CD14-positive monocyte (primary cell): Measurements from ENCODE around the gene CYSTM1. TPM values are rescaled to one million over a fixed set of nuclear protein-coding genes. Genes with fewer than 3 reads are reported as not detected.

Source experiments
- DNase-seq, 3 donors: peaks; one replicate each; pipeline ENCODE4 v3.0.0-alpha.2; 2011 to 2022
- H2AFZ ChIP-seq: 2 replicates; pipeline ENCODE4 v1.6.0; 2012; ENCODE audit warnings: mild to moderate bottlenecking, low read depth, low read length, inconsistent platforms; ENCODE audit not compliant: insufficient read depth, poor library complexity, severe bottlenecking
- H3K27ac ChIP-seq, 2 donors: 1 replicate in 1 of 2; 2 replicates in 1 of 2; pipeline ENCODE4 v1.5.1; 2012 to 2013; ENCODE audit warnings: low read length in 2 of 2, control low read depth in 1 of 2, inconsistent platforms in 1 of 2, low read depth in 1 of 2, mild to moderate bottlenecking in 1 of 2
- H3K27me3 ChIP-seq, 2 donors: one replicate each; pipeline versions ENCODE4 v1.6.0 to v1.6.1; 2011 to 2013; ENCODE audit warnings: low read length in 2 of 2; ENCODE audit not compliant: control insufficient read depth in 2 of 2, insufficient read depth in 2 of 2
- H3K36me3 ChIP-seq, 2 donors: replicated peaks in 1 of 2; 1 replicate in 1 of 2; 2 replicates in 1 of 2; pipeline versions ENCODE4 v1.5.1 to v1.6.1; 2012 to 2013; ENCODE audit warnings: low read length in 2 of 2, control low read depth in 1 of 2, inconsistent platforms in 1 of 2, mild to moderate bottlenecking in 1 of 2; ENCODE audit not compliant: insufficient read depth in 2 of 2, control insufficient read depth in 1 of 2
- H3K4me1 ChIP-seq, 2 donors: 1 replicate in 1 of 2; 2 replicates in 1 of 2; pipeline versions ENCODE4 v1.5.1 to v1.6.1; 2012 to 2013; ENCODE audit warnings: low read length in 2 of 2, control low read depth in 1 of 2, inconsistent platforms in 1 of 2, mild to moderate bottlenecking in 1 of 2, moderate library complexity in 1 of 2; ENCODE audit not compliant: insufficient read depth in 2 of 2, control insufficient read depth in 1 of 2
- H3K4me2 ChIP-seq: replicated peaks from 2 replicates; pipeline ENCODE3; 2012; ENCODE audit warnings: low read length, moderate library complexity, mild to moderate bottlenecking; ENCODE audit not compliant: poor library complexity, severe bottlenecking; ENCODE audit errors: extremely low read depth
- H3K4me3 ChIP-seq, 3 experiments: fragments of 200-600 bp in 1 of 3; sonication (generic) in 1 of 3; replicated peaks in 1 of 3; 1 replicate in 2 of 3; 2 replicates in 1 of 3; pipeline ENCODE4 v1.5.1; 2011 to 2013; ENCODE audit warnings: low read length in 3 of 3, mild to moderate bottlenecking in 3 of 3, control low read depth in 2 of 3, low read depth in 2 of 3, inconsistent platforms in 1 of 3, moderate library complexity in 1 of 3
- H3K79me2 ChIP-seq: 2 replicates; pipeline ENCODE4 v1.6.0; 2012; ENCODE audit warnings: mild to moderate bottlenecking, control low read depth, inconsistent platforms, low read length, moderate library complexity; ENCODE audit not compliant: insufficient read depth
- H3K9ac ChIP-seq: 2 replicates; pipeline ENCODE4 v1.6.0; 2017; ENCODE audit warnings: low read length, mild to moderate bottlenecking; ENCODE audit not compliant: insufficient read depth, poor library complexity, severe bottlenecking
- H3K9me3 ChIP-seq, 2 donors: replicated peaks in 1 of 2; 1 replicate in 1 of 2; 2 replicates in 1 of 2; pipeline versions ENCODE4 v1.5.1 to v1.6.1; 2012 to 2013; ENCODE audit warnings: low read length in 2 of 2, control low read depth in 1 of 2; ENCODE audit not compliant: control insufficient read depth in 1 of 2, insufficient read depth in 1 of 2
- H4K20me1 ChIP-seq: 2 replicates; pipeline ENCODE4 v1.6.0; 2012; ENCODE audit warnings: mild to moderate bottlenecking, low read length, control low read depth, moderate library complexity; ENCODE audit not compliant: insufficient read depth
- H3K27ac Mint-ChIP-seq, 7 donors: one replicate each; pipeline ENCODE4 v1.8.0; 2020; ENCODE audit warnings: mild to moderate bottlenecking in 7 of 7, mixed read lengths in 7 of 7, moderate library complexity in 6 of 7, inconsistent platforms in 2 of 7
- H3K27me3 Mint-ChIP-seq, 3 donors: one replicate each; pipeline ENCODE4 v1.8.0; 2021 to 2022; ENCODE audit warnings: low read depth in 3 of 3, mild to moderate bottlenecking in 3 of 3, mixed read lengths in 3 of 3, moderate library complexity in 3 of 3, inconsistent platforms in 1 of 3
- H3K36me3 Mint-ChIP-seq, 2 donors: one replicate each; pipeline ENCODE4 v1.8.0; 2020; ENCODE audit warnings: mixed read lengths in 2 of 2, inconsistent platforms in 1 of 2, mild to moderate bottlenecking in 1 of 2
- H3K4me1 Mint-ChIP-seq: one replicate; pipeline ENCODE4 v1.8.0; 2020; ENCODE audit warnings: mild to moderate bottlenecking, mixed read lengths
- H3K4me3 Mint-ChIP-seq, 2 donors: one replicate each; pipeline ENCODE4 v1.8.0; 2020; ENCODE audit warnings: mild to moderate bottlenecking in 2 of 2, mixed read lengths in 2 of 2, moderate library complexity in 1 of 2
- H3K9me3 Mint-ChIP-seq, 7 donors: one replicate each; pipeline ENCODE4 v1.8.0; 2020 to 2022; ENCODE audit warnings: mixed read lengths in 7 of 7, mild to moderate bottlenecking in 6 of 7, moderate library complexity in 6 of 7, inconsistent platforms in 2 of 7
- whole genome bisulfite sequencing: methylation state at CpG from one replicate; pipeline ENCODE4 v1.1.5; 2013; ENCODE audit warnings: missing lambda C conversion rate; ENCODE audit not compliant: insufficient coverage; 5-methylcytosine and 5-hydroxymethylcytosine counted together
- intact Hi-C, 2 donors: fragments of 100-400 bp; cut with micrococcal nuclease; formaldehyde crosslinking; loops; one replicate each; pipeline versions ENCODE4 v1.15.0 to v1.15.1; 2023
- polyA plus RNA-seq, 3 donors: library from polyadenylated mRNA; depleted of rRNA in 1 of 3; unstranded in 2 of 3; stranded (reverse) in 1 of 3; fragments of 300-500 nt in 2 of 3; fragments of >200 nt in 1 of 3; fragmentation: Illumina TruSeq in 2 of 3; gene quantifications; 1 replicate in 2 of 3; 2 replicates in 1 of 3; pipeline ENCODE4 v1.2.3, GENCODE V29; 2012 to 2021
- TF ChIP-seq, protein P1 (sequence below): fragments of 200-600 bp; IDR thresholded peaks from one replicate; pipeline ENCODE4 v1.8.0; 2022; ENCODE audit warnings: antibody characterized with exemption, mild to moderate bottlenecking

Gene CYSTM1
- polyA plus RNA-seq, 3 donors: 14.0 to 40.0 (median 36.7) TPM

DNA sequence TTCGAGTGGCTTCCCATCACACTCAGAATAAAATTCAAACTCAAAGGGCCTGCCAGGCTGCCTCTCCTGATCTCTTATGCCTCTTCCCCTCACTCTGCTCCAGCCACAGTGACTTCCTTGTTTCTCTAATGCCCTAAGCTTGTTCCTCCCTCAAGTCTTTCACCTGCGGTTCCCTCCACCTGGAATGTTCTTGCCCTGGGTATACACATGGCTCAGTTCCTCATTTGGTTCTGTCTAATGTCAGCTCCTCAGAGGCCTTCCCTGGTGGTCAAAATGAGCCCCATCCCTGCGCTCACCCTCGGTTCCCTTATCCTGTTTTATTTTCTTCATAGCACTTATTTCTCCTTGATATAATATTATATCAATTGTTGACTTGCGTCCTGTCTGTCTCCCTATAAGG, 12.7 kb upstream of the CYSTM1 start:
- Mint-ChIP-seq H3K4me1 (peaks cover 17% of the 10 kb centered on the region), H3K9me3 (peaks cover 0 to 2% (median 0%) of the 10 kb centered on the region in 7 donors), H3K4me3 (peak overlapping the region in 1 of 2 donors; percentile 13), H3K27me3 (peaks cover 12 to 16% (median 13%) of the 10 kb centered on the region in 3 donors), H3K27ac (no peak overlapping the region), H3K36me3 (no peaks in the 10 kb centered on the region)
- no peak for DNase-seq
- Histone ChIP-seq H2AFZ (no peak overlapping the region), H3K4me1 (peaks cover 14 to 18% of the 10 kb centered on the region in 2 donors), H3K9ac (no peak overlapping the region), H3K27me3 (no peaks in the 10 kb centered on the region), H3K36me3 (no peaks in the 10 kb centered on the region), H3K4me3 (no peak overlapping the region), H3K79me2 (no peaks in the 10 kb centered on the region), H3K4me2 (no peak overlapping the region), H3K9me3 (no peaks in the 10 kb centered on the region), H3K27ac (no peak overlapping the region), H4K20me1 (no peaks in the 10 kb centered on the region)
- intact Hi-C loops: loop anchor here in 1 of 2 donors (10.0 kb wide), 1 partner anchor 193 kb away; no protein-coding TSS in a partner anchor
- 100% methylated on average over 1 of the region's 5 CpGs for WGBS
- TF ChIP-seq, protein P1, sequence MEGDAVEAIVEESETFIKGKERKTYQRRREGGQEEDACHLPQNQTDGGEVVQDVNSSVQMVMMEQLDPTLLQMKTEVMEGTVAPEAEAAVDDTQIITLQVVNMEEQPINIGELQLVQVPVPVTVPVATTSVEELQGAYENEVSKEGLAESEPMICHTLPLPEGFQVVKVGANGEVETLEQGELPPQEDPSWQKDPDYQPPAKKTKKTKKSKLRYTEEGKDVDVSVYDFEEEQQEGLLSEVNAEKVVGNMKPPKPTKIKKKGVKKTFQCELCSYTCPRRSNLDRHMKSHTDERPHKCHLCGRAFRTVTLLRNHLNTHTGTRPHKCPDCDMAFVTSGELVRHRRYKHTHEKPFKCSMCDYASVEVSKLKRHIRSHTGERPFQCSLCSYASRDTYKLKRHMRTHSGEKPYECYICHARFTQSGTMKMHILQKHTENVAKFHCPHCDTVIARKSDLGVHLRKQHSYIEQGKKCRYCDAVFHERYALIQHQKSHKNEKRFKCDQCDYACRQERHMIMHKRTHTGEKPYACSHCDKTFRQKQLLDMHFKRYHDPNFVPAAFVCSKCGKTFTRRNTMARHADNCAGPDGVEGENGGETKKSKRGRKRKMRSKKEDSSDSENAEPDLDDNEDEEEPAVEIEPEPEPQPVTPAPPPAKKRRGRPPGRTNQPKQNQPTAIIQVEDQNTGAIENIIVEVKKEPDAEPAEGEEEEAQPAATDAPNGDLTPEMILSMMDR: no peak

DNA sequence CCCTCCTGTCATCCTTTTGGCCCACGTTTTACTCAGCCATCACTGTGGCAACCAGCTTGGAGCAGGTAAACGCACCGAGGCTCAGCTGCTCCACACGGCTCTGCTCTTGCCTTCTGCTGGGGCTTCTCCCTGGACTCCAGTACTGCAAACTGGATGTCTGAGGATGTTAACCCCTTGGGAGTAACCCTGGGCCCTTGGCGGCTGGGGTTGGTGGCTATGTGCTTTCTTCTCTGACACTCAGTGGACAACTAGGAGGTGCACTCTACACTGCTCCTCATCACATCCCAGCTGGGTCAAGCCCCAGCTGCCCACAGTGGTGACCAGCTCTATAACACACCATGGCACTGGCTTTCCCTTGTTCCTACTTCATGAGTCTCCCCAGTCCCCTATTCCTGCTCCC, 12.2 kb upstream of the CYSTM1 start:
- H3K9me3 Mint-ChIP-seq: peaks cover 0 to 2% (median 0%) of the 10 kb centered on the region in 7 donors
- Histone ChIP-seq H3K4me2 (no peak overlapping the region), H3K9ac (no peak overlapping the region), H3K27me3 (no peaks in the 10 kb centered on the region), H3K4me3 (no peak overlapping the region), H3K79me2 (no peaks in the 10 kb centered on the region), H3K36me3 (no peaks in the 10 kb centered on the region), H3K27ac (no peak overlapping the region), H4K20me1 (no peaks in the 10 kb centered on the region), H3K9me3 (no peaks in the 10 kb centered on the region), H3K4me1 (peaks cover 13 to 17% of the 10 kb centered on the region in 2 donors), H2AFZ (no peak overlapping the region)
- peaks cover 9 to 12% (median 12%) of the 10 kb centered on the region in 3 donors for H3K27me3 Mint-ChIP-seq
- peak overlapping the region in 1 of 2 donors; percentile 4 for H3K4me3 Mint-ChIP-seq
- no peak for DNase-seq
- H3K36me3 Mint-ChIP-seq: no peaks in the 10 kb centered on the region
- WGBS: 91% methylated on average over 4 of the region's 5 CpGs
- H3K4me1 Mint-ChIP-seq: peaks cover 19% of the 10 kb centered on the region
- TF ChIP-seq, protein P1: no peak
- intact Hi-C loops: loop anchor here in 1 of 2 donors (10.0 kb wide), 1 partner anchor 192 kb away; no protein-coding TSS in a partner anchor
- no peak overlapping the region for H3K27ac Mint-ChIP-seq
